Endothelial cell of umbilical vein (primary cell): ENCODE measurements around the gene ATP11C.

Source experiments
- EZH2 ChIP-seq: IDR thresholded peaks from 2 replicates; pipeline ENCODE4 v1.6.1; 2012; ENCODE audit warnings: borderline replicate concordance, low read depth, mild to moderate bottlenecking, moderate library complexity, low read length, inconsistent platforms; ENCODE audit not compliant: severe bottlenecking
- POLR2A ChIP-seq: IDR thresholded peaks from 2 replicates; pipeline ENCODE4 v1.6.1; 2012; ENCODE audit warnings: low read depth, mild to moderate bottlenecking, control low read depth, low read length
- POLR2AphosphoS5 ChIP-seq: IDR thresholded peaks from 2 replicates; pipeline ENCODE4 v1.6.1; 2012; ENCODE audit warnings: low read depth, mild to moderate bottlenecking, control low read depth, low read length, moderate library complexity; ENCODE audit not compliant: insufficient read depth
- TF ChIP-seq, protein P1 (sequence below), 2 donors: IDR thresholded peaks; 1 replicate in 1 of 2; 2 replicates in 1 of 2; pipeline ENCODE4 v1.5.1; 2011; ENCODE audit warnings: low read length in 2 of 2, mild to moderate bottlenecking in 2 of 2, moderate library complexity in 2 of 2, control low read depth in 1 of 2, inconsistent platforms in 1 of 2, low read depth in 1 of 2; ENCODE audit not compliant: insufficient read depth in 1 of 2; ENCODE audit errors: extremely low read depth in 1 of 2
- TF ChIP-seq, protein P2 (sequence below): IDR thresholded peaks from 2 replicates; pipeline ENCODE4 v1.6.1; 2011; ENCODE audit not compliant: insufficient read depth, insufficient read length

DNA sequence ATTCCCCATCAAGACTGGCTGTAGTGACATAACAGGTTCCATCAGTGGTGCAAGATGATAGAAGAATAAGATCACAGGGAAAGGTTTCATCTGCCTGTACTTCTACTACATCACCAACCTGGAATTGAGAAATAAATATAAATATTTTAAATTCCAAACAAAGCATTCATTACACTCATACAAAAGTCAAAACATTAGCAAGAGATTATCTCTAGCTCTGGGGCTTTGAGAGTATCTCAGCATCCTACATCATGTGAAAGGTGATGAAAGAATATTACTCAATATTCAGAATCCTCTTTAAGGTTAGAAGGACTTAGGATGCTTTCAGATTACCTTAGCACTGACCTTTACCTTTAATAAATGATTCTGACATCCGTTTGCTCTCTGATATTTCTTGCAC lies 128.4 kb downstream of the ATP11C start:
- TF ChIP-seq, protein P1, sequence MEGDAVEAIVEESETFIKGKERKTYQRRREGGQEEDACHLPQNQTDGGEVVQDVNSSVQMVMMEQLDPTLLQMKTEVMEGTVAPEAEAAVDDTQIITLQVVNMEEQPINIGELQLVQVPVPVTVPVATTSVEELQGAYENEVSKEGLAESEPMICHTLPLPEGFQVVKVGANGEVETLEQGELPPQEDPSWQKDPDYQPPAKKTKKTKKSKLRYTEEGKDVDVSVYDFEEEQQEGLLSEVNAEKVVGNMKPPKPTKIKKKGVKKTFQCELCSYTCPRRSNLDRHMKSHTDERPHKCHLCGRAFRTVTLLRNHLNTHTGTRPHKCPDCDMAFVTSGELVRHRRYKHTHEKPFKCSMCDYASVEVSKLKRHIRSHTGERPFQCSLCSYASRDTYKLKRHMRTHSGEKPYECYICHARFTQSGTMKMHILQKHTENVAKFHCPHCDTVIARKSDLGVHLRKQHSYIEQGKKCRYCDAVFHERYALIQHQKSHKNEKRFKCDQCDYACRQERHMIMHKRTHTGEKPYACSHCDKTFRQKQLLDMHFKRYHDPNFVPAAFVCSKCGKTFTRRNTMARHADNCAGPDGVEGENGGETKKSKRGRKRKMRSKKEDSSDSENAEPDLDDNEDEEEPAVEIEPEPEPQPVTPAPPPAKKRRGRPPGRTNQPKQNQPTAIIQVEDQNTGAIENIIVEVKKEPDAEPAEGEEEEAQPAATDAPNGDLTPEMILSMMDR (IDR thresholded peaks at IDR 0.05; ENCODE audit: extremely low read depth in 1 of 2, insufficient read depth in 1 of 2, low read depth in 1 of 2, low read length in 2 of 2), result no peak
- TF ChIP-seq POLR2AphosphoS5 (no peak), EZH2 (no peak), POLR2A (no peak)
- TF ChIP-seq, protein P2, sequence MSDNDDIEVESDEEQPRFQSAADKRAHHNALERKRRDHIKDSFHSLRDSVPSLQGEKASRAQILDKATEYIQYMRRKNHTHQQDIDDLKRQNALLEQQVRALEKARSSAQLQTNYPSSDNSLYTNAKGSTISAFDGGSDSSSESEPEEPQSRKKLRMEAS, result no peak
